Measurements from ENCODE around the gene VWA2.

GRCh38 chr10:114291076-114291475 lies 52.0 kb downstream of the VWA2 start:
- TF ChIP-seq ARNT (IDR thresholded peaks at IDR 0.05), result no peak
- no peak for TF ChIP-seq SP1 (IDR thresholded peaks at IDR 0.05)
- TF ChIP-seq ELF4 (IDR thresholded peaks at IDR 0.05), result no peak
- TF ChIP-seq SUZ12 (IDR thresholded peaks at IDR 0.05), result no peak
- TF ChIP-seq FOXM1 (IDR thresholded peaks at IDR 0.05; ENCODE audit: borderline replicate concordance), result no peak
- TF ChIP-seq L3MBTL2 (conservative IDR thresholded peaks at IDR 0.05), result no peak
- no peak for TF ChIP-seq ZNF384 (IDR thresholded peaks at IDR 0.05)
- no peak for TF ChIP-seq FOXK2 (IDR thresholded peaks at IDR 0.05)
- TF ChIP-seq BHLHE40 (IDR thresholded peaks at IDR 0.05; ENCODE audit: borderline replicate concordance), result no peak

Data from HEK293T (cell line).